ENCODE results near the gene LPP.

- TF ChIP-seq, protein P1, sequence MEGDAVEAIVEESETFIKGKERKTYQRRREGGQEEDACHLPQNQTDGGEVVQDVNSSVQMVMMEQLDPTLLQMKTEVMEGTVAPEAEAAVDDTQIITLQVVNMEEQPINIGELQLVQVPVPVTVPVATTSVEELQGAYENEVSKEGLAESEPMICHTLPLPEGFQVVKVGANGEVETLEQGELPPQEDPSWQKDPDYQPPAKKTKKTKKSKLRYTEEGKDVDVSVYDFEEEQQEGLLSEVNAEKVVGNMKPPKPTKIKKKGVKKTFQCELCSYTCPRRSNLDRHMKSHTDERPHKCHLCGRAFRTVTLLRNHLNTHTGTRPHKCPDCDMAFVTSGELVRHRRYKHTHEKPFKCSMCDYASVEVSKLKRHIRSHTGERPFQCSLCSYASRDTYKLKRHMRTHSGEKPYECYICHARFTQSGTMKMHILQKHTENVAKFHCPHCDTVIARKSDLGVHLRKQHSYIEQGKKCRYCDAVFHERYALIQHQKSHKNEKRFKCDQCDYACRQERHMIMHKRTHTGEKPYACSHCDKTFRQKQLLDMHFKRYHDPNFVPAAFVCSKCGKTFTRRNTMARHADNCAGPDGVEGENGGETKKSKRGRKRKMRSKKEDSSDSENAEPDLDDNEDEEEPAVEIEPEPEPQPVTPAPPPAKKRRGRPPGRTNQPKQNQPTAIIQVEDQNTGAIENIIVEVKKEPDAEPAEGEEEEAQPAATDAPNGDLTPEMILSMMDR (IDR thresholded peaks at IDR 0.05; ENCODE audit: borderline replicate concordance, extremely low read depth, low read length, poor library complexity, severe bottlenecking): no peak
- no peak for TF ChIP-seq EZH2 (IDR thresholded peaks at IDR 0.05; ENCODE audit: borderline replicate concordance, low read depth, low read length, severe bottlenecking)
Observed at GRCh38 chr3:188241072-188241471, 87.1 kb downstream of the LPP start.

Measured in DND-41 (cell line).